Tibial nerve (tissue), 4 donors: ENCODE measurements around the gene MXD1. TPM values are rescaled to one million over a fixed set of nuclear protein-coding genes. Genes with fewer than 3 reads are reported as not detected.

Experiments used
- DNase-seq, 2 donors: peaks; one replicate each; pipeline ENCODE4 v3.0.0-alpha.2; 2019; ENCODE audit warnings: low spot score in 2 of 2
- H3K27ac ChIP-seq, 4 donors: fragments of 200-600 bp; sonication (generic) in 3 of 4; one replicate each; pipeline ENCODE4 v1.5.1; 2017 to 2019; ENCODE audit warnings: mild to moderate bottlenecking in 1 of 4
- H3K27me3 ChIP-seq, 2 donors: fragments of 200-600 bp; sonication (generic) in 1 of 2; one replicate each; pipeline versions ENCODE4 v1.5.1 to v1.6.0; 2017 to 2019
- H3K36me3 ChIP-seq, 3 donors: fragments of 200-600 bp; sonication (generic); one replicate each; pipeline ENCODE4 v1.5.1; 2018 to 2019
- H3K4me1 ChIP-seq, 4 donors: fragments of 200-600 bp; sonication (generic) in 3 of 4; one replicate each; pipeline ENCODE4 v1.5.1; 2017 to 2019
- H3K4me3 ChIP-seq, 4 donors: fragments of 200-600 bp; sonication (generic) in 3 of 4; one replicate each; pipeline ENCODE4 v1.5.1; 2017 to 2019; ENCODE audit warnings: mild to moderate bottlenecking in 1 of 4, moderate library complexity in 1 of 4
- H3K9me3 ChIP-seq, 4 donors: fragments of 200-600 bp; sonication (generic) in 3 of 4; one replicate each; pipeline ENCODE4 v1.5.1; 2017 to 2019
- EP300 ChIP-seq, 2 donors: sonication (generic); formaldehyde crosslinking; IDR thresholded peaks; one replicate each; pipeline ENCODE4 v1.6.1; 2017; ENCODE audit warnings: antibody characterized with exemption in 2 of 2, mild to moderate bottlenecking in 1 of 2
- POLR2A ChIP-seq, 2 donors: fragments of 450-650 bp; IDR thresholded peaks; one replicate each; pipeline ENCODE4 v1.6.1; 2017; ENCODE audit warnings: antibody characterized with exemption in 2 of 2, mild to moderate bottlenecking in 2 of 2, moderate library complexity in 2 of 2
- WGBS, 2 donors: methylation state at CpG; one replicate each; pipeline ENCODE4 v1.1.5; 2018; 5-methylcytosine and 5-hydroxymethylcytosine counted together
- total RNA-seq, 4 donors: library from RNA; depleted of rRNA; stranded (reverse); fragments of >200 nt; gene quantifications; one replicate each; pipeline ENCODE4 v1.1.0, GENCODE V29; 2016
- TF ChIP-seq, protein P1 (sequence below), 5 experiments: fragments of 200-600 bp in 3 of 5; fragments of 450-650 bp in 2 of 5; sonication (generic) in 3 of 5; IDR thresholded peaks; one replicate each; pipeline ENCODE4 v1.5.1; 2016 to 2019; ENCODE audit warnings: antibody characterized with exemption in 5 of 5, mild to moderate bottlenecking in 3 of 5, moderate library complexity in 2 of 5

MXD1 gene
- total RNA-seq, 4 donors from 2014 or later = 5.7 to 10.4 (median 7.6) TPM

DNA sequence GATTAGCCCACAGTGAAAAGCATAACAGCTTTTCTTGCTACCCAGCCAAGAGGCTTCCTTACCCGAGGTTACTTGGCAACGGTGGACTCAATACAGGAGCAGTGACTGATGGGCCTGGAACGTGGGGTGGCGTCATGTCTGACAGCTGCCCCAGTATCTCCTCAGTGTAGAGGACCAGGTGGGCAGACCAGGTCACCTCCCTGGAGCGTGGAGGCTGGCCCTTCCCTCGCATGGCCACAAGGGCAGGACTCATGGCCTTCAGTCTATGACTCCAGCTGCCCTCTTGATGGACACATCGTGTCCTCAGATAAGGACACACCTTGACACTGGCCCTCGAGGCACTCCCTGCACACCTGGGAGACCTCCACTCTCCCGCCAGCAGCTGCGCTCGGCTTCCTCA is 40.1 kb downstream of the MXD1 start:
- DNase-seq = no peak
- WGBS, 2 donors = 90 to 93% methylated on average over 7 to 11 of the region's 11 CpGs
- no peaks in the 10 kb centered on the region for H3K4me1 ChIP-seq
- H3K4me3 ChIP-seq = no peak overlapping the region
- H3K27ac ChIP-seq = no peak overlapping the region
- H3K27me3 ChIP-seq = no peaks in the 10 kb centered on the region
- TF ChIP-seq POLR2A (IDR thresholded peaks at IDR 0.05) (no peak), EP300 (IDR thresholded peaks at IDR 0.05) (no peak)
- TF ChIP-seq, protein P1, sequence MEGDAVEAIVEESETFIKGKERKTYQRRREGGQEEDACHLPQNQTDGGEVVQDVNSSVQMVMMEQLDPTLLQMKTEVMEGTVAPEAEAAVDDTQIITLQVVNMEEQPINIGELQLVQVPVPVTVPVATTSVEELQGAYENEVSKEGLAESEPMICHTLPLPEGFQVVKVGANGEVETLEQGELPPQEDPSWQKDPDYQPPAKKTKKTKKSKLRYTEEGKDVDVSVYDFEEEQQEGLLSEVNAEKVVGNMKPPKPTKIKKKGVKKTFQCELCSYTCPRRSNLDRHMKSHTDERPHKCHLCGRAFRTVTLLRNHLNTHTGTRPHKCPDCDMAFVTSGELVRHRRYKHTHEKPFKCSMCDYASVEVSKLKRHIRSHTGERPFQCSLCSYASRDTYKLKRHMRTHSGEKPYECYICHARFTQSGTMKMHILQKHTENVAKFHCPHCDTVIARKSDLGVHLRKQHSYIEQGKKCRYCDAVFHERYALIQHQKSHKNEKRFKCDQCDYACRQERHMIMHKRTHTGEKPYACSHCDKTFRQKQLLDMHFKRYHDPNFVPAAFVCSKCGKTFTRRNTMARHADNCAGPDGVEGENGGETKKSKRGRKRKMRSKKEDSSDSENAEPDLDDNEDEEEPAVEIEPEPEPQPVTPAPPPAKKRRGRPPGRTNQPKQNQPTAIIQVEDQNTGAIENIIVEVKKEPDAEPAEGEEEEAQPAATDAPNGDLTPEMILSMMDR (IDR thresholded peaks at IDR 0.05) = no peak
- H3K36me3 ChIP-seq = no peaks in the 10 kb centered on the region
- H3K9me3 ChIP-seq = no peaks in the 10 kb centered on the region

DNA sequence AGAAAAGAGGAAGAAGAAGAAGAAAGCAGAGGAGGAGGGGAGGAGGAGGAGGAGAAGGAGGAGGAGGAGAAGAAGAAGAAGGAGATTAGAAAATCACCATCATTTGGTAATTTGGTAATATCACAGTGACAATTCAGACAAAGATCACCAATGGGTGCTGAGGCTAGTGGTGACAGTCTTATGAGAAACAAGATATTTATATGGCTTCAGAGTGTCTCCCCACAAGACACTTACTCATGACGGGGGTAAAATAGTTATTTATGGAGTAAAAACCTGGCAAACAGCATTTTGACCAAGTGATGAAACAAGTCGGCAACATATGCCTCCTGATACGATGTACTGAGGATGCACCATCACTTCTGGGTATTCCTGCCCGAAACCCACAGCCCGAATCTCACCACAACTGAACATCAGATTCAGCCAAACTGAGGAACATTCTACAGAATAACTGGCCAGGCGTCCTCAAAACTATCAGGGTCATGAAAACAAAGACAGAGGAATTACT is 41.6 kb downstream of the MXD1 start:
- H3K4me1 ChIP-seq = no peaks in the 10 kb centered on the region
- no peaks in the 10 kb centered on the region for H3K36me3 ChIP-seq
- DNase-seq = no peak
- 89% methylated on average over 6 of the region's 6 CpGs for WGBS, 2 donors
- no peaks in the 10 kb centered on the region for H3K9me3 ChIP-seq
- H3K27me3 ChIP-seq = no peaks in the 10 kb centered on the region
- no peak overlapping the region for H3K4me3 ChIP-seq
- no peak for TF ChIP-seq EP300 (IDR thresholded peaks at IDR 0.05)
- TF ChIP-seq POLR2A (IDR thresholded peaks at IDR 0.05) = no peak
- TF ChIP-seq, protein P1 (IDR thresholded peaks at IDR 0.05) = no peak
- H3K27ac ChIP-seq = no peak overlapping the region

DNA sequence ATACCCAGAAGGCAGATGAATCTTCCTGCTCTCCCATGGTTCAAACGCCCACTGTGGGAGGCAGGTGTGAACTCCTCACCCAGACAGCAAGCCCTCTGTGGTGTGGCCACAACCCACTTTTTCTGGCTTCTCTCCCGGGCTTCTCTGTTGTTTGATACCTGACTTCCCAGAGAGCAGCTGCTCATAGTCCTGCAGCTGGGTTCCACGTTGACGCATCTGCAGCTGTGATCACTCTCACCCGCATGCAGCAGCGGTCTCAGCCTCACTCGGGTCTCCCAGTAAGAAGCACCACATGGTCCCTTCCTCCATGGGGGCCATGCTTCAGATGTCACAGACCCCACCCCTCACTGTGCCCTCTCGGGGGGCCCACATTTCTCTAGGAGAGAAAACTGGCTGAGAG is 43.1 kb downstream of the MXD1 start:
- 59 to 75% methylated on average over 8 of the region's 8 CpGs for WGBS, 2 donors
- DNase-seq = no peak
- TF ChIP-seq, protein P1 (IDR thresholded peaks at IDR 0.05) = no peak
- TF ChIP-seq POLR2A (IDR thresholded peaks at IDR 0.05) (no peak), EP300 (IDR thresholded peaks at IDR 0.05) (no peak)
- H3K36me3 ChIP-seq = peaks cover 0 to 10% (median 0%) of the 10 kb centered on the region in 3 donors
- H3K27me3 ChIP-seq = no peaks in the 10 kb centered on the region
- H3K9me3 ChIP-seq = no peaks in the 10 kb centered on the region
- no peak overlapping the region for H3K4me3 ChIP-seq
- no peak overlapping the region for H3K27ac ChIP-seq
- H3K4me1 ChIP-seq = no peaks in the 10 kb centered on the region

DNA sequence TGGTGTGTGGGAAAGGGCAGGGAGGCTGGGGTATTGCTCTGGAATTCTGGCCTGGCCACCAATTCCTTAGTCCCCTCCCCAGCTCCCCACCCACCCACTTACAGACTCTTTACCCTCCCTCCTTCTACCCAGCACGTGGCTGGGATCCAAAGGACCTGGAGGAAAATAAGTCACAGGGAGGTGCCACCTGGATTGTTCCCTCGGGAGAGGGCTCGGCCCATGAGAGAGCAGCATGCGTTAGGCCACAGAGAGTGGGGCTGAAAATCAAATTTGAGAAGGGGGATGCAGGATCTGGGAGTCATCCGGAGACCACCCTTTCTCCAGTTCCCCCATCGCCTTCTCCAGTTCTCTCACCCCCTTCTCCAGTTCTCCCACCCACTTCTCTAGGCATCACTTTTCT is 43.6 kb downstream of the MXD1 start:
- no peaks in the 10 kb centered on the region for H3K4me1 ChIP-seq
- no peak overlapping the region for H3K4me3 ChIP-seq
- no peaks in the 10 kb centered on the region for H3K9me3 ChIP-seq
- peaks cover 0 to 13% (median 0%) of the 10 kb centered on the region in 3 donors for H3K36me3 ChIP-seq
- WGBS, 2 donors = 71 to 77% methylated on average over 6 of the region's 6 CpGs
- H3K27ac ChIP-seq = no peak overlapping the region
- no peak for DNase-seq
- TF ChIP-seq, protein P1 (IDR thresholded peaks at IDR 0.05) = no peak
- TF ChIP-seq EP300 (IDR thresholded peaks at IDR 0.05) (no peak), POLR2A (IDR thresholded peaks at IDR 0.05) (no peak)
- no peaks in the 10 kb centered on the region for H3K27me3 ChIP-seq

DNA sequence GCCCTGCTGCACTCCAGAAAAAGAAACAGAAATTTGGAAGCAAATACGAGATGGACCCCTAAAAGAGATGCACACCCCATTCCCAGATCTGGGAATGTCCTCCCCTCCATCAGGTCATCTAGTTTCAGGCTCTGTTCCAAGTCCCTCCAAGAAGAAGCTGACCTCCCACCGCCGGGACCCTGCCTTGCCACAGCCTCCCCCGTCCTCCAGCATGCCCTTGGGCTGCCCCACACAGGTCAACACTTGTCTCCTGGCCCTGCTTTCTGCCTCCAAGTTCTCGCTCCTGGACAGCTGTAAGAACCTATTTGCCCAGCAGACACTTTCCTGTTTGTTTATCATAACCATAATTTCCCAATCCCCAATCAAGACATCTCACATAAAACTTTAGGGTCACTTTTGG is 44.5 kb downstream of the MXD1 start:
- Histone ChIP-seq H3K4me3 (no peak overlapping the region), H3K9me3 (no peaks in the 10 kb centered on the region), H3K36me3 (peaks cover 0 to 13% (median 0%) of the 10 kb centered on the region in 3 donors), H3K4me1 (no peaks in the 10 kb centered on the region), H3K27ac (no peak overlapping the region), H3K27me3 (no peaks in the 10 kb centered on the region)
- 67 to 71% methylated on average over 5 of the region's 5 CpGs for WGBS, 2 donors
- TF ChIP-seq EP300 (IDR thresholded peaks at IDR 0.05) = no peak
- TF ChIP-seq, protein P1 (IDR thresholded peaks at IDR 0.05) = no peak
- no peak for DNase-seq
